ENCODE data around the gene ZBTB16. TPM values are rescaled to one million over a fixed set of nuclear protein-coding genes. Genes with fewer than 3 reads are reported as not detected.
A peak's percentile ranks its signal among the peaks of the same experiment; 100 is the strongest.

ZBTB16 gene
- total and polyA plus RNA-seq, 4 donors: 32.9 to 283 (median 74.5) TPM

GRCh38 chr11:114182471-114183043 lies 123.0 kb downstream of the ZBTB16 start:
- H3K27ac ChIP-seq (ENCODE audit: low read depth in 1 of 2, low read length in 2 of 2): peak overlapping the region in 1 of 2 donors; percentile 41
- no peaks in the 10 kb centered on the region for H3K9me3 ChIP-seq (ENCODE audit: control insufficient read depth, low read length)
- H3K27me3 ChIP-seq (ENCODE audit: control insufficient read depth in 1 of 2, insufficient read depth in 2 of 2, low read length in 1 of 2): no peaks in the 10 kb centered on the region
- DNase-seq (peak in 1 of 2 donors; percentile 20), ATAC-seq (ENCODE audit: low FRiP score) (no peak)
- 83 to 85% methylated on average over 11 of the region's 11 CpGs for WGBS, 2 donors
- H3K4me1 ChIP-seq (ENCODE audit: control insufficient read depth in 1 of 2, insufficient read depth in 2 of 2, low read length in 2 of 2): peaks cover 2 to 7% of the 10 kb centered on the region in 2 donors
- intact Hi-C loops (cut with DNase I): loop anchor here in 1 of 2 donors (5.0 kb wide), 1 partner anchor 145 kb away; no protein-coding TSS in a partner anchor
- H3K36me3 ChIP-seq (ENCODE audit: control insufficient read depth in 1 of 2, insufficient read depth in 2 of 2, low read length in 1 of 2): peaks cover 3 to 10% of the 10 kb centered on the region in 2 donors
- H3K4me3 ChIP-seq (ENCODE audit: low read length in 2 of 2): no peak overlapping the region

GRCh38 chr11:114183044-114183511 lies 123.6 kb downstream of the ZBTB16 start:
- peaks cover 3 to 11% of the 10 kb centered on the region in 2 donors for H3K36me3 ChIP-seq (ENCODE audit: control insufficient read depth in 1 of 2, insufficient read depth in 2 of 2, low read length in 1 of 2)
- ATAC-seq (ENCODE audit: low FRiP score): no peak
- intact Hi-C loops (cut with DNase I): loop anchor here in 1 of 2 donors (5.0 kb wide), 1 partner anchor 146 kb away; no protein-coding TSS in a partner anchor
- no peaks in the 10 kb centered on the region for H3K27me3 ChIP-seq (ENCODE audit: control insufficient read depth in 1 of 2, insufficient read depth in 2 of 2, low read length in 1 of 2)
- WGBS, 2 donors: 60 to 62% methylated on average over 15 of the region's 15 CpGs
- peak in 1 of 2 donors; percentile 61 for DNase-seq
- H3K27ac ChIP-seq (ENCODE audit: low read depth in 1 of 2, low read length in 2 of 2): peak overlapping the region in 1 of 2 donors; percentile 41
- H3K4me3 ChIP-seq (ENCODE audit: low read length in 2 of 2): no peak overlapping the region
- H3K9me3 ChIP-seq (ENCODE audit: control insufficient read depth, low read length): no peaks in the 10 kb centered on the region
- peaks cover 2 to 7% of the 10 kb centered on the region in 2 donors for H3K4me1 ChIP-seq (ENCODE audit: control insufficient read depth in 1 of 2, insufficient read depth in 2 of 2, low read length in 2 of 2)

GRCh38 chr11:114185436-114185835 lies 125.9 kb downstream of the ZBTB16 start:
- peak in 1 of 2 donors; percentile 43 for DNase-seq
- Histone ChIP-seq H3K9me3 (ENCODE audit: control insufficient read depth, low read length) (no peaks in the 10 kb centered on the region), H3K36me3 (ENCODE audit: control insufficient read depth in 1 of 2, insufficient read depth in 2 of 2, low read length in 1 of 2) (peaks cover 3 to 11% of the 10 kb centered on the region in 2 donors), H3K27me3 (ENCODE audit: control insufficient read depth in 1 of 2, insufficient read depth in 2 of 2, low read length in 1 of 2) (no peaks in the 10 kb centered on the region), H3K4me1 (ENCODE audit: control insufficient read depth in 1 of 2, insufficient read depth in 2 of 2, low read length in 2 of 2) (peaks cover 2 to 3% of the 10 kb centered on the region in 2 donors), H3K27ac (ENCODE audit: low read depth in 1 of 2, low read length in 2 of 2) (no peak overlapping the region), H3K4me3 (ENCODE audit: low read length in 2 of 2) (no peak overlapping the region)
- ATAC-seq (ENCODE audit: low FRiP score): no peak
- 92 to 94% methylated on average over 6 of the region's 6 CpGs for WGBS, 2 donors
- intact Hi-C loops (cut with DNase I): no loop called here

DNA sequence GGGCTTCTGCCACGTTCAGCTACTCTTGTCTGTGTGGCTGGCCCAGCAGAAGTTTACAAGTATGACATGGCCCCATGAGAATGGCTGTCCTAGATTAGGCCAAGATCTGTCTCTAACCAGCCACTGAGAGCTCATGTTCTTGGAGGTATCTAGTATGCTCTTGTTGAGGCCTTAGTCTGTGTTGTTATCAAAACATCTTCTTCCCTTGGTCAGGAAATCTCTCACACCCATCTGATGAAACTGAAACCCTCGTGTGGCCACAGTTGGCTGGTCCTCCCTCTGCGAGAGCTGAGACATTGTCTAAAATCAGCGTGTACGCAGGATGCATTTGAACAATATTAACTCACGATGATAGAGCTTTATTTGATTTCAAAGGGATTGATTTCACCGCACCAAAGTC lies 127.7 kb downstream of the ZBTB16 start:
- H3K4me3 ChIP-seq (ENCODE audit: low read length in 2 of 2): no peak overlapping the region
- peaks cover 0 to 3% of the 10 kb centered on the region in 2 donors for H3K4me1 ChIP-seq (ENCODE audit: control insufficient read depth in 1 of 2, insufficient read depth in 2 of 2, low read length in 2 of 2)
- WGBS, 2 donors: 82 to 84% methylated on average over 7 of the region's 7 CpGs
- no peaks in the 10 kb centered on the region for H3K27me3 ChIP-seq (ENCODE audit: control insufficient read depth in 1 of 2, insufficient read depth in 2 of 2, low read length in 1 of 2)
- ATAC-seq (ENCODE audit: low FRiP score) (no peak), DNase-seq (no peak)
- H3K27ac ChIP-seq (ENCODE audit: low read depth in 1 of 2, low read length in 2 of 2): no peak overlapping the region
- H3K36me3 ChIP-seq (ENCODE audit: control insufficient read depth in 1 of 2, insufficient read depth in 2 of 2, low read length in 1 of 2): peaks cover 6 to 15% of the 10 kb centered on the region in 2 donors
- intact Hi-C loops (cut with DNase I): no loop called here
- no peaks in the 10 kb centered on the region for H3K9me3 ChIP-seq (ENCODE audit: control insufficient read depth, low read length)

- Histone ChIP-seq H3K4me3 (ENCODE audit: low read length in 2 of 2) (no peak overlapping the region), H3K4me1 (ENCODE audit: control insufficient read depth in 1 of 2, insufficient read depth in 2 of 2, low read length in 2 of 2) (peaks cover 3 to 4% of the 10 kb centered on the region in 2 donors), H3K27ac (ENCODE audit: low read depth in 1 of 2, low read length in 2 of 2) (peak overlapping the region in 1 of 2 donors; percentile 64), H3K36me3 (ENCODE audit: control insufficient read depth in 1 of 2, insufficient read depth in 2 of 2, low read length in 1 of 2) (peaks cover 8 to 17% of the 10 kb centered on the region in 2 donors), H3K9me3 (ENCODE audit: control insufficient read depth, low read length) (no peaks in the 10 kb centered on the region), H3K27me3 (ENCODE audit: control insufficient read depth in 1 of 2, insufficient read depth in 2 of 2, low read length in 1 of 2) (no peaks in the 10 kb centered on the region)
- no peak for ATAC-seq (ENCODE audit: low FRiP score)
- WGBS, 2 donors: 79 to 81% methylated on average over 3 of the region's 3 CpGs
- intact Hi-C loops (cut with DNase I): no loop called here
- DNase-seq: no peak
Observed at GRCh38 chr11:114188851-114189570, 129.5 kb downstream of the ZBTB16 start.

DNA sequence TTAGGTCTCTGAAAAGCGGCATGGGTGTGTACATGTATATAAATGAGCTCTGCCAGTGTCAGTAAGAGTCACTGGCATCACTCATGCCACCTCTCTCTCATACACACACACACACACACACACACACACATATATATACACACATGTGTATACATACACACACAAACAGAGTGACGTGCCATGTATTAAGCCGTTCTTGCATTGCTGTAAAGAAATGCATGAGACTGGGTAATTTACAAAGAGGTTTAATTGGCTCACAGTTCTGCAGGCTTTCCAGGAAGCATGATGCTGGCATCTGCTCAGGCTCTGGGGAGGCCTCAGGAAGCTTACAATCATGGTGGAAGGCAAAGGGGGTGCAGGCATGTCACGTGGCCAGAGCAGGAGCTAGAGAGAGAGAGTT lies 131.1 kb downstream of the ZBTB16 start:
- intact Hi-C loops (cut with DNase I): no loop called here
- DNase-seq (no peak), ATAC-seq (ENCODE audit: low FRiP score) (no peak)
- peaks cover 9 to 17% of the 10 kb centered on the region in 2 donors for H3K36me3 ChIP-seq (ENCODE audit: control insufficient read depth in 1 of 2, insufficient read depth in 2 of 2, low read length in 1 of 2)
- H3K27ac ChIP-seq (ENCODE audit: low read depth in 1 of 2, low read length in 2 of 2): no peak overlapping the region
- H3K9me3 ChIP-seq (ENCODE audit: control insufficient read depth, low read length): no peaks in the 10 kb centered on the region
- no peaks in the 10 kb centered on the region for H3K27me3 ChIP-seq (ENCODE audit: control insufficient read depth in 1 of 2, insufficient read depth in 2 of 2, low read length in 1 of 2)
- WGBS, 2 donors: 92 to 98% methylated on average over 3 to 4 of the region's 4 CpGs
- no peak overlapping the region for H3K4me3 ChIP-seq (ENCODE audit: low read length in 2 of 2)
- H3K4me1 ChIP-seq (ENCODE audit: control insufficient read depth in 1 of 2, insufficient read depth in 2 of 2, low read length in 2 of 2): peaks cover 5 to 7% of the 10 kb centered on the region in 2 donors

DNA sequence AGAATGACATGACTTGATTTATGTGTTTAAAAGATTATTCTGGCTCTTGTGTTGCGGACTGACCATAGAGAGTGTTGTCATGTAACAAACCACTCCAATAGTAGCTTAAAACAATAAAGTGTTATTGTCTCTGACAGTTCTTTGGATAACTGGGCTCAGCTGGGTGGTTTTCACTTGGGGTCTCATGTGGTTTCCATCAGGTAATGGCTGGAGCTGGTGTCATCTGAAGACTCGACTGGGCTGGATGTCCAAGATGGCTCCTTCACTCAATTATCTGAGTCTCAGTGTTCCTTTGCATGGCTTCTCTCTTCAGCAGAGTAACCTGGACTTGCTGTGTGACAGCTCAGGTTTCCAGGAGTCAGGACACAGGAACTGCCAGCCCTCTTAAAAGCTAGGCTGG lies 132.4 kb downstream of the ZBTB16 start:
- peaks cover 3 to 5% of the 10 kb centered on the region in 2 donors for H3K4me1 ChIP-seq (ENCODE audit: control insufficient read depth in 1 of 2, insufficient read depth in 2 of 2, low read length in 2 of 2)
- intact Hi-C loops (cut with DNase I): no loop called here
- DNase-seq: no peak
- WGBS, 2 donors: 50 to 79% methylated on average over 2 of the region's 2 CpGs
- no peaks in the 10 kb centered on the region for H3K9me3 ChIP-seq (ENCODE audit: control insufficient read depth, low read length)
- H3K27me3 ChIP-seq (ENCODE audit: control insufficient read depth in 1 of 2, insufficient read depth in 2 of 2, low read length in 1 of 2): no peaks in the 10 kb centered on the region
- H3K36me3 ChIP-seq (ENCODE audit: control insufficient read depth in 1 of 2, insufficient read depth in 2 of 2, low read length in 1 of 2): peaks cover 9 to 14% of the 10 kb centered on the region in 2 donors
- no peak overlapping the region for H3K4me3 ChIP-seq (ENCODE audit: low read length in 2 of 2)
- H3K27ac ChIP-seq (ENCODE audit: low read depth in 1 of 2, low read length in 2 of 2): peak overlapping the region in 1 of 2 donors; percentile 22
- no peak for ATAC-seq (ENCODE audit: low FRiP score)

- no peak for ATAC-seq (ENCODE audit: low FRiP score)
- Histone ChIP-seq H3K9me3 (ENCODE audit: control insufficient read depth, low read length) (no peaks in the 10 kb centered on the region), H3K4me1 (ENCODE audit: control insufficient read depth in 1 of 2, insufficient read depth in 2 of 2, low read length in 2 of 2) (peaks cover 3 to 8% of the 10 kb centered on the region in 2 donors), H3K4me3 (ENCODE audit: low read length in 2 of 2) (no peak overlapping the region), H3K27ac (ENCODE audit: low read depth in 1 of 2, low read length in 2 of 2) (peak overlapping the region in 1 of 2 donors; percentile 27), H3K27me3 (ENCODE audit: control insufficient read depth in 1 of 2, insufficient read depth in 2 of 2, low read length in 1 of 2) (no peaks in the 10 kb centered on the region), H3K36me3 (ENCODE audit: control insufficient read depth in 1 of 2, insufficient read depth in 2 of 2, low read length in 1 of 2) (peaks cover 6% of the 10 kb centered on the region in 2 donors)
- intact Hi-C loops (cut with DNase I): no loop called here
- no peak for DNase-seq
- WGBS, 2 donors: 81 to 86% methylated on average over 4 of the region's 4 CpGs
Observed at GRCh38 chr11:114192841-114193389, 133.4 kb downstream of the ZBTB16 start.

Data from aorta (tissue), 5 donors.